Lower lobe of right lung (tissue), 2 donors: ENCODE data around the gene EHD3. TPM values are rescaled to one million over a fixed set of nuclear protein-coding genes. Genes with fewer than 3 reads are reported as not detected.

Source experiments
- ATAC-seq, 2 donors: fragments of 200-7000 bp; cut with Tn5 transposase; one replicate each; pipeline ENCODE4 v1.9.1; 2020 to 2022; ENCODE audit warnings: mild to moderate bottlenecking in 2 of 2, moderate library complexity in 2 of 2
- DNase-seq: peaks from one replicate; pipeline ENCODE4 v3.0.0-alpha.2; 2020
- H3K27ac ChIP-seq: fragments of 200-600 bp; one replicate; pipeline ENCODE4 v1.8.0; 2022
- H3K27me3 ChIP-seq: fragments of 200-600 bp; one replicate; pipeline ENCODE4 v1.8.0; 2022; ENCODE audit warnings: low read depth
- H3K36me3 ChIP-seq: fragments of 200-600 bp; one replicate; pipeline ENCODE4 v1.8.0; 2022; ENCODE audit warnings: mild to moderate bottlenecking
- H3K4me1 ChIP-seq: fragments of 200-600 bp; one replicate; pipeline ENCODE4 v1.8.0; 2022
- H3K4me3 ChIP-seq: fragments of 200-600 bp; one replicate; pipeline ENCODE4 v1.8.0; 2022; ENCODE audit warnings: mild to moderate bottlenecking
- H3K9me3 ChIP-seq: fragments of 200-600 bp; one replicate; pipeline ENCODE4 v1.8.0; 2022
- CTCF ChIP-seq: fragments of 200-600 bp; IDR thresholded peaks from one replicate; pipeline ENCODE4 v1.8.0; 2022; ENCODE audit warnings: antibody characterized with exemption, mild to moderate bottlenecking
- intact Hi-C: fragments of 100-400 bp; cut with DNase I; formaldehyde crosslinking; loops from one replicate; pipeline ENCODE4 v1.11.0; 2022
- total RNA-seq: library from RNA; stranded (reverse); fragmentation: NEBNext Ultra II Directional; extraction: Animal tissue kit (Norgen Biotek cat#: 25700); gene quantifications from one replicate; pipeline ENCODE4 v1.2.1, GENCODE V29; 2021
- donor health status: DM: no; HTN: yes; CAD: no; lungs with severe emphysema.

The EHD3 gene
- total RNA-seq, 1 donor from 2014 or later: 11.0 TPM

GRCh38 chr2:31240381-31241365, 6.7 kb downstream of the EHD3 start:
- ATAC-seq: no peak
- H3K9me3 ChIP-seq: no peaks in the 10 kb centered on the region
- peaks cover 11% of the 10 kb centered on the region for H3K4me1 ChIP-seq
- H3K36me3 ChIP-seq: peaks cover 7% of the 10 kb centered on the region
- intact Hi-C loops: no loop called here
- no peaks in the 10 kb centered on the region for H3K27me3 ChIP-seq
- TF ChIP-seq CTCF: no peak
- DNase-seq: no peak
- H3K4me3 ChIP-seq: no peak overlapping the region
- H3K27ac ChIP-seq: no peak overlapping the region

- ATAC-seq: no peak
- Histone ChIP-seq H3K27ac (no peak overlapping the region), H3K4me3 (no peak overlapping the region), H3K36me3 (peaks cover 7% of the 10 kb centered on the region), H3K27me3 (no peaks in the 10 kb centered on the region), H3K9me3 (no peaks in the 10 kb centered on the region), H3K4me1 (peaks cover 9% of the 10 kb centered on the region)
- no peak for DNase-seq
- no peak for TF ChIP-seq CTCF
- intact Hi-C loops: no loop called here
Observed at GRCh38 chr2:31241625-31242270, 7.8 kb downstream of the EHD3 start.

- no peaks in the 10 kb centered on the region for H3K9me3 ChIP-seq
- intact Hi-C loops: no loop called here
- H3K27ac ChIP-seq: no peak overlapping the region
- ATAC-seq (no peak), DNase-seq (no peak)
- TF ChIP-seq CTCF: no peak
- H3K4me1 ChIP-seq: peaks cover 9% of the 10 kb centered on the region
- peaks cover 7% of the 10 kb centered on the region for H3K36me3 ChIP-seq
- no peak overlapping the region for H3K4me3 ChIP-seq
- no peaks in the 10 kb centered on the region for H3K27me3 ChIP-seq
Observed at GRCh38 chr2:31243053-31243452, 9.1 kb downstream of the EHD3 start.

GRCh38 chr2:31244101-31244500, 10.1 kb downstream of the EHD3 start:
- Histone ChIP-seq H3K4me3 (no peak overlapping the region), H3K27ac (no peak overlapping the region), H3K27me3 (no peaks in the 10 kb centered on the region), H3K9me3 (no peaks in the 10 kb centered on the region), H3K36me3 (peaks cover 12% of the 10 kb centered on the region), H3K4me1 (peaks cover under 1% of the 10 kb centered on the region)
- no peak for ATAC-seq
- DNase-seq: no peak
- intact Hi-C loops: no loop called here
- no peak for TF ChIP-seq CTCF

- no peak for TF ChIP-seq CTCF
- Histone ChIP-seq H3K27me3 (no peaks in the 10 kb centered on the region), H3K4me1 (no peaks in the 10 kb centered on the region), H3K4me3 (no peak overlapping the region), H3K27ac (no peak overlapping the region), H3K36me3 (peaks cover 19% of the 10 kb centered on the region), H3K9me3 (no peaks in the 10 kb centered on the region)
- intact Hi-C loops: no loop called here
- DNase-seq (no peak), ATAC-seq (no peak)
Observed at GRCh38 chr2:31246184-31246852, 12.4 kb downstream of the EHD3 start.
